ENCODE data around the gene CPLX1.
"Not testable (repeated sequence)": the region's sequence is repeated elsewhere in the genome, so short reads cannot be mapped to it uniquely, and the experiment has no call there.

Gene CPLX1

GRCh38 chr4:777520-778262, 48.2 kb downstream of the CPLX1 start:
- Histone ChIP-seq H3K9ac (ENCODE audit: low read depth in 1 of 2, low read length in 2 of 2) (no peak overlapping the region), H3K9me3 (ENCODE audit: control insufficient read depth in 2 of 2, low read length in 2 of 2) (no peaks in the 10 kb centered on the region), H3K27ac (ENCODE audit: low read depth in 2 of 2, low read length in 2 of 2) (no peak overlapping the region), H3K4me3 (ENCODE audit: low read length in 2 of 2) (no peak overlapping the region), H3K27me3 (ENCODE audit: control insufficient read depth in 2 of 2, insufficient read depth in 2 of 2, low read length in 2 of 2) (no peaks in the 10 kb centered on the region), H3K36me3 (ENCODE audit: control insufficient read depth in 2 of 2, insufficient read depth in 2 of 2, low read length in 2 of 2) (peaks cover 29 to 35% of the 10 kb centered on the region in 2 donors), H3K4me1 (ENCODE audit: control insufficient read depth in 2 of 2, insufficient read depth in 2 of 2, low read length in 2 of 2) (peaks cover 20% of the 10 kb centered on the region in 2 donors)

- Histone ChIP-seq H3K27me3 (ENCODE audit: control insufficient read depth in 2 of 2, insufficient read depth in 2 of 2, low read length in 2 of 2) (no peaks in the 10 kb centered on the region), H3K4me3 (ENCODE audit: low read length in 2 of 2) (no peak overlapping the region), H3K4me1 (ENCODE audit: control insufficient read depth in 2 of 2, insufficient read depth in 2 of 2, low read length in 2 of 2) (peaks cover 14 to 15% of the 10 kb centered on the region in 2 donors), H3K9me3 (ENCODE audit: control insufficient read depth in 2 of 2, low read length in 2 of 2) (no peaks in the 10 kb centered on the region), H3K27ac (ENCODE audit: low read depth in 2 of 2, low read length in 2 of 2) (no peak overlapping the region), H3K9ac (ENCODE audit: low read depth in 1 of 2, low read length in 2 of 2) (no peak overlapping the region), H3K36me3 (ENCODE audit: control insufficient read depth in 2 of 2, insufficient read depth in 2 of 2, low read length in 2 of 2) (peaks cover 30 to 36% of the 10 kb centered on the region in 2 donors)
Measured at GRCh38 chr4:776743-777441, 49.0 kb downstream of the CPLX1 start.

- Histone ChIP-seq H3K4me1 (ENCODE audit: control insufficient read depth in 2 of 2, insufficient read depth in 2 of 2, low read length in 2 of 2) (peaks cover 10% of the 10 kb centered on the region in 2 donors), H3K36me3 (ENCODE audit: control insufficient read depth in 2 of 2, insufficient read depth in 2 of 2, low read length in 2 of 2) (peaks cover 36 to 43% of the 10 kb centered on the region in 2 donors)
- H3K9me3 ChIP-seq (ENCODE audit: control insufficient read depth in 2 of 2, low read length in 2 of 2); H3K9ac ChIP-seq (ENCODE audit: low read depth in 1 of 2, low read length in 2 of 2); H3K4me3 ChIP-seq (ENCODE audit: low read length in 2 of 2); H3K27me3 ChIP-seq (ENCODE audit: control insufficient read depth in 2 of 2, insufficient read depth in 2 of 2, low read length in 2 of 2); H3K27ac ChIP-seq (ENCODE audit: low read depth in 2 of 2, low read length in 2 of 2): not testable (repeated sequence)
Measured at GRCh38 chr4:775485-775884, 50.4 kb downstream of the CPLX1 start.

GRCh38 chr4:774419-775092, 51.4 kb downstream of the CPLX1 start:
- H3K27me3 ChIP-seq (ENCODE audit: control insufficient read depth in 2 of 2, insufficient read depth in 2 of 2, low read length in 2 of 2); H3K4me1 ChIP-seq (ENCODE audit: control insufficient read depth in 2 of 2, insufficient read depth in 2 of 2, low read length in 2 of 2); H3K9ac ChIP-seq (ENCODE audit: low read depth in 1 of 2, low read length in 2 of 2); H3K4me3 ChIP-seq (ENCODE audit: low read length in 2 of 2); H3K9me3 ChIP-seq (ENCODE audit: control insufficient read depth in 2 of 2, low read length in 2 of 2); H3K27ac ChIP-seq (ENCODE audit: low read depth in 2 of 2, low read length in 2 of 2): not testable (repeated sequence)
- H3K36me3 ChIP-seq (ENCODE audit: control insufficient read depth in 2 of 2, insufficient read depth in 2 of 2, low read length in 2 of 2): peaks cover 43 to 48% of the 10 kb centered on the region in 2 donors

- Histone ChIP-seq H3K36me3 (ENCODE audit: control insufficient read depth in 2 of 2, insufficient read depth in 2 of 2, low read length in 2 of 2) (peaks cover 47 to 58% of the 10 kb centered on the region in 2 donors), H3K27ac (ENCODE audit: low read depth in 2 of 2, low read length in 2 of 2) (no peak overlapping the region), H3K27me3 (ENCODE audit: control insufficient read depth in 2 of 2, insufficient read depth in 2 of 2, low read length in 2 of 2) (no peaks in the 10 kb centered on the region), H3K9me3 (ENCODE audit: control insufficient read depth in 2 of 2, low read length in 2 of 2) (no peaks in the 10 kb centered on the region), H3K4me1 (ENCODE audit: control insufficient read depth in 2 of 2, insufficient read depth in 2 of 2, low read length in 2 of 2) (no peaks in the 10 kb centered on the region), H3K4me3 (ENCODE audit: low read length in 2 of 2) (no peak overlapping the region), H3K9ac (ENCODE audit: low read depth in 1 of 2, low read length in 2 of 2) (no peak overlapping the region)
Measured at GRCh38 chr4:773214-773613, 52.7 kb downstream of the CPLX1 start.

GRCh38 chr4:772776-773175, 53.2 kb downstream of the CPLX1 start:
- Histone ChIP-seq H3K27me3 (ENCODE audit: control insufficient read depth in 2 of 2, insufficient read depth in 2 of 2, low read length in 2 of 2) (no peaks in the 10 kb centered on the region), H3K9ac (ENCODE audit: low read depth in 1 of 2, low read length in 2 of 2) (no peak overlapping the region), H3K4me1 (ENCODE audit: control insufficient read depth in 2 of 2, insufficient read depth in 2 of 2, low read length in 2 of 2) (no peaks in the 10 kb centered on the region), H3K9me3 (ENCODE audit: control insufficient read depth in 2 of 2, low read length in 2 of 2) (no peaks in the 10 kb centered on the region), H3K27ac (ENCODE audit: low read depth in 2 of 2, low read length in 2 of 2) (no peak overlapping the region), H3K36me3 (ENCODE audit: control insufficient read depth in 2 of 2, insufficient read depth in 2 of 2, low read length in 2 of 2) (peaks cover 47 to 63% of the 10 kb centered on the region in 2 donors), H3K4me3 (ENCODE audit: low read length in 2 of 2) (no peak overlapping the region)

GRCh38 chr4:772118-772517, 53.8 kb downstream of the CPLX1 start:
- Histone ChIP-seq H3K4me1 (ENCODE audit: control insufficient read depth in 2 of 2, insufficient read depth in 2 of 2, low read length in 2 of 2) (no peaks in the 10 kb centered on the region), H3K27me3 (ENCODE audit: control insufficient read depth in 2 of 2, insufficient read depth in 2 of 2, low read length in 2 of 2) (no peaks in the 10 kb centered on the region), H3K9ac (ENCODE audit: low read depth in 1 of 2, low read length in 2 of 2) (no peak overlapping the region), H3K4me3 (ENCODE audit: low read length in 2 of 2) (no peak overlapping the region), H3K27ac (ENCODE audit: low read depth in 2 of 2, low read length in 2 of 2) (no peak overlapping the region), H3K36me3 (ENCODE audit: control insufficient read depth in 2 of 2, insufficient read depth in 2 of 2, low read length in 2 of 2) (peaks cover 50 to 66% of the 10 kb centered on the region in 2 donors), H3K9me3 (ENCODE audit: control insufficient read depth in 2 of 2, low read length in 2 of 2) (no peaks in the 10 kb centered on the region)

- no peak overlapping the region for H3K4me3 ChIP-seq (ENCODE audit: low read length in 2 of 2)
- H3K27me3 ChIP-seq (ENCODE audit: control insufficient read depth in 2 of 2, insufficient read depth in 2 of 2, low read length in 2 of 2): no peaks in the 10 kb centered on the region
- no peaks in the 10 kb centered on the region for H3K9me3 ChIP-seq (ENCODE audit: control insufficient read depth in 2 of 2, low read length in 2 of 2)
- no peak overlapping the region for H3K9ac ChIP-seq (ENCODE audit: low read depth in 1 of 2, low read length in 2 of 2)
- no peaks in the 10 kb centered on the region for H3K4me1 ChIP-seq (ENCODE audit: control insufficient read depth in 2 of 2, insufficient read depth in 2 of 2, low read length in 2 of 2)
- no peak overlapping the region for H3K27ac ChIP-seq (ENCODE audit: low read depth in 2 of 2, low read length in 2 of 2)
- peaks cover 51 to 66% of the 10 kb centered on the region in 2 donors for H3K36me3 ChIP-seq (ENCODE audit: control insufficient read depth in 2 of 2, insufficient read depth in 2 of 2, low read length in 2 of 2)
Measured at GRCh38 chr4:771464-771863, 54.5 kb downstream of the CPLX1 start.

GRCh38 chr4:770022-770421, 55.9 kb downstream of the CPLX1 start:
- Histone ChIP-seq H3K27me3 (ENCODE audit: control insufficient read depth in 2 of 2, insufficient read depth in 2 of 2, low read length in 2 of 2) (no peaks in the 10 kb centered on the region), H3K27ac (ENCODE audit: low read depth in 2 of 2, low read length in 2 of 2) (no peak overlapping the region), H3K4me1 (ENCODE audit: control insufficient read depth in 2 of 2, insufficient read depth in 2 of 2, low read length in 2 of 2) (no peaks in the 10 kb centered on the region), H3K9ac (ENCODE audit: low read depth in 1 of 2, low read length in 2 of 2) (no peak overlapping the region), H3K9me3 (ENCODE audit: control insufficient read depth in 2 of 2, low read length in 2 of 2) (no peaks in the 10 kb centered on the region), H3K4me3 (ENCODE audit: low read length in 2 of 2) (no peak overlapping the region), H3K36me3 (ENCODE audit: control insufficient read depth in 2 of 2, insufficient read depth in 2 of 2, low read length in 2 of 2) (peaks cover 55 to 63% of the 10 kb centered on the region in 2 donors)

GRCh38 chr4:769511-769910, 56.4 kb downstream of the CPLX1 start:
- H3K4me3 ChIP-seq (ENCODE audit: low read length in 2 of 2): no peak overlapping the region
- no peak overlapping the region for H3K9ac ChIP-seq (ENCODE audit: low read depth in 1 of 2, low read length in 2 of 2)
- no peaks in the 10 kb centered on the region for H3K9me3 ChIP-seq (ENCODE audit: control insufficient read depth in 2 of 2, low read length in 2 of 2)
- no peaks in the 10 kb centered on the region for H3K4me1 ChIP-seq (ENCODE audit: control insufficient read depth in 2 of 2, insufficient read depth in 2 of 2, low read length in 2 of 2)
- no peak overlapping the region for H3K27ac ChIP-seq (ENCODE audit: low read depth in 2 of 2, low read length in 2 of 2)
- H3K36me3 ChIP-seq (ENCODE audit: control insufficient read depth in 2 of 2, insufficient read depth in 2 of 2, low read length in 2 of 2): peaks cover 52 to 63% of the 10 kb centered on the region in 2 donors
- no peaks in the 10 kb centered on the region for H3K27me3 ChIP-seq (ENCODE audit: control insufficient read depth in 2 of 2, insufficient read depth in 2 of 2, low read length in 2 of 2)

Data from mucosa of rectum (tissue), 2 donors.